ENCODE measurements around the gene EED. TPM values are rescaled to one million over a fixed set of nuclear protein-coding genes. Genes with fewer than 3 reads are reported as not detected.

Gene EED
- total RNA-seq, result 25.4 TPM

DNA sequence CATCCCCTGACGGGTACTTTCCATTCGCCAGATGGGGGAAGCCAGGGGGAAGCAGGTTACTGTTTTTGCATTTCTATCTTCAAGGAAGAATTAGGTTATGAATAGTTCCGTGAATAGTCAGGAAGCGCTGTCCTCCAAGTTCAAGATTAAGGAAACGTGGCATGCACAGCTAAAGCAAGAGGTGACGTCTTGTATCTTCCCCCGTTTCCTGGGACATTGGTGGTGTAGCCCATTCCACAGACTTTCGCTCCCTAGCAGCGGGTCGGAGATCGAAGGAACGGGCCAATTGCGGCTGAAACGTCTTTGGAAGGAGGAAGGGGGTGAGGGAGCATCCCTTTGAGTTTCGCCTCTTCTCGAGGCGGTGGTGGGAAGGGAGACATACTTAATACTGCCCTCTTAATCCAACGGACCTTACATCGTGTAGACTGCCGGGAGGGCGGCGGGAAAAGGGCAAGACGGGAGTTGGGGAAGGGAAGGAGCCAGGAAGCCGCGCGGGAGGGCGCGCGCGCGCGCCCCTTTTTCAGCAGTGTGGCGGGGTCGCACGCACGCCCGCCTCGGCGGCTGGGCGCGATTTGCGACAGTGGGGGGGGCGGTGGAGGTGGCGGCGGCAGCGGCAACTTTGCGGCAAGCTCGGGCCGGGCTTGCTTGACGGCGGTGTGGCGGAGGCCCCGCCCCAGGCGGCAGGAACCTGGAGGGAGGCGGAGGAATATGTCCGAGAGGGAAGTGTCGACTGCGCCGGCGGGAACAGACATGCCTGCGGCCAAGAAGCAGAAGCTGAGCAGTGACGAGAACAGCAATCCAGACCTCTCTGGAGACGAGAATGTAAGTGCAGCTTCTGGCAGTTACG is at the start of gene EED:
EED (plus strand) TSS at position 232 of the 847 bp plus-strand sequence; CDS start at position 709, 477 bp downstream.
- DNase-seq, result peak; percentile 99

DNA sequence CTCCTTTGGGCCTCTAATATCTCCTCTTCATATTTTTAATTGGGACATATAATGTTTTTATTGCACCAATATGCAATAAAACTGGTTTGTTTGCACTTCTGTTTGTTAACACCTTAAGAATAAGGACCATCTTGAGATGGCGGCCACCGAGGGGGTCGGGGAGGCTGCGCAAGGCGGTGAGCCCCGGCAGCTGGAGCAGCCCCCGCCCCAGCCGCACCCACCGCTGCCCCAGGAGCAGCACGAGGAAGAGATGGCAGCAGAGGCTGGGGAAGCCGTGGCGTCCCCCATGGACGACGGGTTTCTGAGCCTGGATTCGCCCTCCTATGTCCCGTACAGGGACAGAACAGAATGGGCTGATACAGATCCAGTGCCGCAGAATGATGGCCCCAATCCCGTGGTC is 49.6 kb upstream of the EED start:
- DNase-seq, result no peak

- no peak for DNase-seq
These were observed 48.4 kb upstream of the EED start for GRCh38 chr11:86196085-86196696.

GRCh38 chr11:86196913-86197312 is 47.6 kb upstream of the EED start:
- no peak for DNase-seq

DNA sequence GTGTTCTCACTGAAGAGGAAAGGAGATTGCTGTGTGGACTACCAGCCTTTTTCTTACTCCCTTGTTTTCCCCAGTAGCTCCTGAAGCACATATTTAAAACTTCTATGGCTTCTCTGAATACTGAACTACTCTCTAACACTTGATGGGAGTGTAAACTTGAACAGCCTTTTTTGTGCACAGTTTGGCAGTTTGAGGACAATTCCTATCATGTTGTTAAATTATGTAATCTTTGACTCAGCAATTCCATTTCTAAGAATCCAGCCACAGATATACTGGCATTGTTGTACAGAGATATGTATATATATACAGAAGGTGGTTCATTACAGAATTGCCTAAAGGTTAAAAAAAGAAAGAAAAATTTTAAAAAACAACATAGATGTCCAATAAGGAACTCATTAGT is 47.1 kb upstream of the EED start:
- DNase-seq, result no peak

- no peak for DNase-seq
These were observed 46.4 kb upstream of the EED start for GRCh38 chr11:86198139-86198538.

DNA sequence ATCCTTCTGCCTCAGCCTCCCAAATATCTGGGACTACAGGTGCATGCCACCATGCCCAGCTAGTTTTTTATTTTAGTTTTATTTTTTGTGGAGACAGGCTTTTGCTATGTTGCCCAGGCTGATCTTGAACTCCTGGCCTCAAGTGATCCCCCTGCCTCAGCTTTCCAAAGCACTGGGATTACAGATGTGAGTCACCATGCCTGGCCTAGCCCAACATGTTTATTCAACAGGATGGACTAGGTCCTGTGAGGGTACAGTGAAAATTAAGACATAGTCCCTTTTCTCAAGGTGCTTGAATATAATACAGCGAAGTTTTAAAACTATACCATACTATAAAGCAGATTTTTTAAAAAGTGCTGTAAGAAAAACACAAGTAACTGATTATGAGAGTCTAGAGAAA is 45.2 kb upstream of the EED start:
- DNase-seq, result no peak

DNA sequence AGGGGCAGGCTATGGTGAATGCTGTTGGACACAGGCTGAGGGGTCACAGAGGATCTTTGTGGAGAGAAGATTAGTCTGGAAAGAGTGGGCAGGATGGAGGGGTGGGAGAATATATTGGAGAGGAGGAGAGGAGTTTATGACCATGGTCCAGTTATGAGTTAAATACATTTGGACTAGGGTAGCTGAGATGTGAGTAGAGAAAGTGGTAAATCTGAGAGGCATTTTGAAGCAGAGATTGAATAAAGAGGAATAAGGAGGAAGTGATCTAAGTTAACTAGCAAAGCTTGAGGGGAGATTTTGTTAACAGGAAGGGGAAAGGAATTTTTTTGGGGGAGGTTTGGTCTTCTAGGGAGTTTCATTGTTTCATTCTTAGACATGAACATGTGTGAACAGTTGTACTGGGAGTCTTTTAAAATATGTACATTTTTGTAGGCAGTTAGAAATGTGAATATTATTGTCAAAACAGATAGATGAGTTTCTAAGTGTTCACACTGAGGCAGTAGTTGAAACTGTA is 43.1 kb upstream of the EED start:
- DNase-seq, result no peak

- DNase-seq, result no peak
These were observed 42.6 kb upstream of the EED start for GRCh38 chr11:86202013-86202336.

DNA sequence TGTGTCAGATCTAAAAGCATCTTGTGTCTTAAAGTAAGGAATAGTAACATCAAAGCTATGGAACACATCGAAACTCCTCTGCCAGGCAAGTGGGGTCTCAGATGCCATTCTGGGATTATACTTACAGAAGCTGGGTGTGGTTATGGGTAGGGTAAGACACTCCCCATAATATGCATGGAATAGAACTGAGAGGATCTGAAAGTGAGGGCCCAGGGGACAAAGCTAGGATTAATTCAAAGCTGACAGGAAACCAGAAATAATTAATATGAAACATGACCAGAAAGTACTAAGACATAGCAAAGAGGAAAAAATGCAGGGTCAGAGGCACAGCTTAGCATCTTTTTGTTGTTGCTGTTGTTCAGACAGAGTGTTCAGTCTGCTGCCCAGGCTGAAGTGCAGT is 40.2 kb upstream of the EED start:
- DNase-seq, result no peak

DNA sequence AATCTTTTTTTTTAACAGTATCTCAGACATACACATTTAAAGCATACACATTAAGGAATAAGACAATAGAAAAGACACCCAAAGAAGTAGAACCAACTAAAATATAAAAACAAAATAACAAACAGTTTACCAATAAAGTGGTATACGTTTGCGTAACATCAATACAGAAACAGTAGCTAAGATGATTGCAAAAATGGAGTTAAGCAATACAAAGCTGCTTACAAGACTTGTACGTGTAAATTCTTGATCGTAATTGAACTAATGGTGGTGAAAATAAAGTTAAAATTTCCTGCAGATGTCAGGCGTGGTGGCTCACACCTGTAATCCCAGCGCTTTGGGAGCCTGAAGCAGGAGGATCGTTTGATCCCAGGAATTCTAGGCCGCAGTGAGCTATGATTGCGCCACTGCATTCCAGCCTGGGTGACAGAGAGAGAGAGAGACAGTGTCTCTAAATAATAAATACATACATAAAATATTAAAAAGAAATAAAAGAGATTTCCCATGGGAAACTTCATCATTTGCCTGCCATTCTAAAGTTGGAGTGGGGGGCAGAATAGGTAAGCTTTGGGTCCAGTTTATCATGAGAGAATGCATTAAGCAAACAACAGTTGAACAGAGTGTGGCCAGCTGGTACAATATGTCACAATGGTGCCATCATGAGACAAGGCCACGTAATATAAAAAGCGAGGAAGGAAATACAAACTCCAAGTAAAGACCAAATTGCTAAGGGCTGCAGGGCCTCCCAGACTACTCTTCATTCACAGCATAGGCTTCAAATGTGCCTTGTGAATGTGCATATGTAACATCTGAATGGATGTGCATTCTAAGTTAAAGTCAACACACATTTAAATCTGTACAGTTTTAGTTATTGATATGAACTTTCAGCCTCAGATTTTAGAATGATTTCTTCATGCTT is 38.9 kb upstream of the EED start:
- no peak for DNase-seq

- DNase-seq, result no peak
These were observed 38.2 kb upstream of the EED start for GRCh38 chr11:86206337-86206695.

DNA sequence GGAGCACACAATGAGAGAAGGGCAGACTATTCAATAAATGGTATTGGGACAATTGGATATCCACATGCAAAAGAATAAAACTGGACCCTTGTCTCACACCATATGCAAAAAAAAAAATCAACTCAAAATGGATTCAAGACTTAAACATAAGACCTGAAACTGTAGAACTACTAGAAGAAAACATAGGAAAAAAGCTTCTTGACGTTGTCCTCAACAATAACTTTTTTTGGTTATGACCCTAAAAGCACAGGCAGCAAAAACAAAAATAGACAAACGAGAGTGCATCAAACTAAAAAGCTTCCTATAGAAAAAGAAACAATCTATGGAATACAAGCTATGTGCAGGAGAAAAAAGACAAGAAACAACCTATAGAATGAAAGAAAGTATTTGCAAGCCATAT is 37.1 kb upstream of the EED start:
- DNase-seq, result no peak

- no peak for DNase-seq
These were observed 36.0 kb upstream of the EED start for GRCh38 chr11:86208572-86208971.

GRCh38 chr11:86209806-86210657 is 34.5 kb upstream of the EED start:
- no peak for DNase-seq

GRCh38 chr11:86210898-86211297 is 33.7 kb upstream of the EED start:
- DNase-seq, result peak; percentile 36

DNA sequence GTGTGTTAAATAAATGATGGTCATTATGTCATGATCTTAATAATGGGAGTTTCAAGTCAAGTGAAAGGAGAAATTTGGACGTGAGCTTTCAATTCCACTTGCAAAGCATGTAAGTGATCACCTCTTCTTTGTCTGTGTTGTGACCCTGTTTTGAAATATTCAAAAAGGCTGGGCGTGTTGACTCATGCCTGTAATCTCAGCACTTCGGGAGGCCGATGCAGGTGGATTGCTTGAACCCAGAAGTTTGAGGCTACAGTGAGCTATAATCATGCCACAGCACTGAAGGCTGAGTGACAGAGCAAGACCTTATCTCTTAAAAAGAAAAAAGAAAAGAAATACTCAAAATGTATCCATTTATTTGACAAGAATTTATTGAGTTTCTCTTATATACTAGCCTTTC is 32.9 kb upstream of the EED start:
- no peak for DNase-seq

DNA sequence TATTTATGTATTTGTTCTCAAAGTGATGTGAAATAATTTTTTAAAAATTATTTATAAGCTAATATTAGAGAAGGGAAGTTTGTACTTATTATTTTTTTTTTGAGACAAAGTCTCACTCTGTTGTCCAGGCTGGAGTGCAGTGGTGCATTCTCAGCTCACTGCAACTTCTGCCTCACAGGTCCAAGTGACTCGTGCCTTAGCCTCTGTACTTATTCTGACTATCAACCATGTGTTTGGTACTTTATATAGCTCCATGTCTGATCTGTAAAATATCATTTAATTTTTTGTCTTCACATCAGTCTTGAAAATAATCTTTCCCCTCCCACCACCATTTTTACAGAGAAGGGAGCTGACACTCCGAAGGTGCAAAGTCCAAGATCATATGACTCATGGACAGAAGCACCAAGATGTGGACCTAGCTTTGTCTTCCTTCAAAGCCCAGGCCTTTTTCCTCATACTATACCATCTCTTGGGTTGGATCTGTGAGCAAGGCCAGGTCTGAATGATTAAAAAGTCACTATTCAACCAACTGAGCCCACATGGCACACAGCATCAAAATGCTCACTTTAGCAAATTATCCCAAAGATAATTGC is 32.4 kb upstream of the EED start:
- no peak for DNase-seq

GRCh38 chr11:86214710-86215109 is 29.8 kb upstream of the EED start:
- DNase-seq, result no peak

DNA sequence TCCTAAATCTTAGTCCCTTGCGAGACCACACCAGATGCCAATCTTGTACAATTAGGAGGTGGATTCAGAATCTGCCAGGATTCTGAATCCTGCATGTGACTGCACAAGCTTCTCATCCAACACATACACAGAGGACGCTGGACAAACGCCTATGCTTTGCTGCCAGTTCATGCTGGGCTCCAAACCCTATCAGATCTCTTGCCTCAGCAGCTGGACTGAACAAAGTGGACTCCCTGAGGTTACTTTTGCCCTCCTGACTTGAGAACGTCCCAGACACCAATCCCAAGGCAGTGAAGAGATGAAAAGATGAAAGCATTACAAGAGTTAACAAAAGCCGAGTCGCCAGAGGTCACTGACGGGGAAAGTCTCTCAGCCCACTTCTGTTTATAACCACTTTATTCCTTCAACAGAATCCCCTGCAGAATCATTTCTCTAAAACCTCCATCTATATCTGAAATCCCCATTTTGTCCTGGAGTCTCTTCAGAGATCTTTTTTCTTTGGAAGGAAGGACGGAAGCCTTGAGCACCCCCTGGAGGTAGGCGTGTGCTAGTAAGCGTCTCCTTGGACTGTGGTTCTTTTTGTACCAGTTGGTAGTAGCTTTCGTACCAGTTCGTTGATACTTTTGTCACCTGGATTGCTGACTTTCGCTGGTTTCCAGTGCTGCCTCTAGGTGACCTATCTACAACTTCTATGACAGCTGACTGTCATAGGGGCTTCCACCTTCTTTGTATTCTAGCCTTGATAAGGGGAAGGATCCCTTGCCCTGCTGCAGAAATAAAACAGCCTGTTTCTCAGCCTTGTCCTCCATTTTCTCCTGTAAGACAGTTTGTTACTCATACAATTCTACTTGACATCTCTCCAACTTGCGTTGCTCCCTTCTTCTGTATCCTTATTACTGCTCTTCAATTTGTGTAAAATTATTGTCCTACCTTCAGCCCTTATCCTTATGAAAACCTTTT is 26.1 kb upstream of the EED start:
- peak; percentile 43 for DNase-seq

Data from skin of body (tissue), 2 donors.